K562 (cell line): ENCODE results near the gene CD52.
A peak's percentile ranks its signal among the peaks of the same experiment; 100 is the strongest.

ENCODE experiments used
- ATF2 ChIP-seq: sonication (generic); formaldehyde crosslinking; IDR thresholded peaks from 2 replicates; pipeline ENCODE4 v1.8.1; 2022; ENCODE audit warnings: missing genetic modification reagents
- CTCF ChIP-seq, 3 experiments: IDR thresholded peaks in 2 of 3; conservative IDR thresholded peaks in 1 of 3; 2 replicates each; pipeline ENCODE4 v1.5.1; 2011 to 2012; ENCODE audit warnings: low read length in 3 of 3, mild to moderate bottlenecking in 3 of 3, control low read depth in 2 of 3, improper control_type of control experiment in 1 of 3, inconsistent platforms in 1 of 3, low read depth in 1 of 3, mixed read lengths in 1 of 3, moderate library complexity in 1 of 3; ENCODE audit not compliant: insufficient read depth in 2 of 3
- ETV5 ChIP-seq: sonication (generic); formaldehyde crosslinking; IDR thresholded peaks from 2 replicates; pipeline ENCODE4 v1.4.0; 2020; ENCODE audit warnings: low read depth, mild to moderate bottlenecking, missing genetic modification reagents
- POLR2AphosphoS5 ChIP-seq: IDR thresholded peaks from 2 replicates; pipeline ENCODE4 v1.6.1; 2011; ENCODE audit warnings: mild to moderate bottlenecking, low read depth, low read length, moderate library complexity; ENCODE audit not compliant: control insufficient read depth, insufficient read depth
- SMARCC2 ChIP-seq: fragments of 450-650 bp; IDR thresholded peaks from 2 replicates; pipeline ENCODE4 v1.6.1; 2017; ENCODE audit warnings: antibody characterized with exemption, moderate library complexity, mild to moderate bottlenecking, low read depth
- ZNF609 ChIP-seq: sonication (generic); formaldehyde crosslinking; IDR thresholded peaks from 2 replicates; pipeline ENCODE4 v1.8.1; 2023; ENCODE audit warnings: missing genetic modification reagents, mild to moderate bottlenecking, borderline replicate concordance

DNA sequence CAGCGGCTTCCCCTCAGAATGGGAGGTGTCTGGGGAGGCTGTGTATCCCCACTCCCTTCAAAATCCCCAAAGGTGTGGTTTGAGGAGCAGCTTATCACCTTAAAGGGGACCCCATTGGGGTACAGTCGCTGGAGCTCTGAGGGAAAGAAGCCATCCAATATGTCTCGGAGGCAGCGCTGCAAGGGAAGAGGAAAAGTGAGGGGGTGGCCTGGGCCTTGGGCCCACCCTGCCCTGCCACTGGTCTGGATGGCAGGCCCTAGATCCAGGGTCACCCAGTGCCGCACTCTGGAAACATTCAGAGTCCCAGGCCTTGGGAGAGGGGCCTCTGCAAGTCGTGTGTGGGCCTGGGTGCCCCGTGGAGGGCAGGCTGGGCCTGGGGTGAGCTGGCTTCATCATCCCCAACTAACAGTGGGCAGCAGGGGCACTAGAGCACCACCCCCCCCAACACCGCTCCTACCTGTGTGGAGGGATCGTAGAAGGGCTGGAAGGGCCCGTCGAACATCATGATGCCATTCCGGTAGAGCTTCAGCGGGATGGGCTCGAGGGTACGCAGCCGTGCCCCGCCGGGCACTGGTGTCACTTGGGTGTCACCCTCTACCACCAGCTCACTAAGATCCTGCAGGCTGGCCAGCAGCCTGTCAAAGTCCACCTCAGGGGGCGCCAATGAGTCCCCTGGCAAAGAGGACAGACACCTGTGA is 32.2 kb upstream of the CD52 start:
- TF ChIP-seq SMARCC2 (no peak), POLR2AphosphoS5 (no peak), ATF2 (CRISPR knock-in tag) (no peak), ZNF609 (CRISPR knock-in tag) (no peak), ETV5 (CRISPR knock-in tag) (no peak), CTCF (IDR thresholded peaks at IDR 0.05 in 2 of 3, conservative IDR thresholded peaks at IDR 0.05 in 1 of 3; ENCODE audit: insufficient read depth in 2 of 3, low read depth in 1 of 3, low read length in 3 of 3) (peak; percentile 76 to 90 (median 89))
